ENCODE measurements around the gene LECT2.

- no peak for TF ChIP-seq CTCF (IDR thresholded peaks at IDR 0.05)
- TF ChIP-seq POLR2AphosphoS5 (IDR thresholded peaks at IDR 0.05; ENCODE audit: low read depth, low read length), result no peak
These were observed 23.4 kb upstream of the LECT2 start for GRCh38 chr5:135978212-135978631.
